Stimulated activated CD8-positive, alpha-beta memory T cell treated with anti-CD3 and anti-CD28 coated beads, Interleukin-15, amount 100 ng/mL, for 24 hours (primary cell): ENCODE measurements around the gene PTBP1.
"Not testable (repeated sequence)": the region's sequence is repeated elsewhere in the genome, so short reads cannot be mapped to it uniquely, and the experiment has no call there.

Source experiments
- DNase-seq: peaks from one replicate; pipeline ENCODE4 v3.0.0-alpha.2; 2020; ENCODE audit warnings: low read depth

The PTBP1 gene

DNA sequence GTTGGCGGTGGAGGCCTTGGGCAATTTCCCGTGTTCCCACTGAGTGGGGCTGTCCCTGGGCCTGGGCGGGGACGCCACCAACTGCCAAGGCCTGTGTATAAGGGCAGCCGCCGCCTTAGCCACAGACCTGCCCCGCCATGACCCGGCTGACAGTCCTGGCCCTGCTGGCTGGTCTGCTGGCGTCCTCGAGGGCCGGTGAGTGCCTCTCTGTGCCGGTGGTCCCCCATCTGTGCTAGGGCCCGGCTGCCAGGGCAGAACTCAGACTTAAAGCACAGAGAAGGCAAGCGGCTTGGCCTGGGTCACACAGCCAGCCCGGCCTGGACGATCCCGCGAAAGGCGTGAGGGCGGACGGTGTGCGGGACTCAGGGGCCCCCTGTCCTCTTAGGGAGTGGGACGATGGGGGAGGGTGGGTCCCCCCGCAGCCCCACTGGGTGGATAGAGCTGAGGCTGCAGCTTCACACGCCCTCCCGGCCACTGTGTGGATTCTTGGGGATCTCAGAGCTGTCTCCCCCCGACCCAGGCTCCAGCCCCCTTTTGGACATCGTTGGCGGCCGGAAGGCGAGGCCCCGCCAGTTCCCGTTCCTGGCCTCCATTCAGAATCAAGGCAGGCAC lies 30.6 kb downstream of the PTBP1 start, which contains the start of gene AZU1:
TSS of gene AZU1 (plus strand) at position 128 of the 612 bp plus-strand sequence. CDS start at position 138, 10 bp downstream.
- no peak for DNase-seq

DNA sequence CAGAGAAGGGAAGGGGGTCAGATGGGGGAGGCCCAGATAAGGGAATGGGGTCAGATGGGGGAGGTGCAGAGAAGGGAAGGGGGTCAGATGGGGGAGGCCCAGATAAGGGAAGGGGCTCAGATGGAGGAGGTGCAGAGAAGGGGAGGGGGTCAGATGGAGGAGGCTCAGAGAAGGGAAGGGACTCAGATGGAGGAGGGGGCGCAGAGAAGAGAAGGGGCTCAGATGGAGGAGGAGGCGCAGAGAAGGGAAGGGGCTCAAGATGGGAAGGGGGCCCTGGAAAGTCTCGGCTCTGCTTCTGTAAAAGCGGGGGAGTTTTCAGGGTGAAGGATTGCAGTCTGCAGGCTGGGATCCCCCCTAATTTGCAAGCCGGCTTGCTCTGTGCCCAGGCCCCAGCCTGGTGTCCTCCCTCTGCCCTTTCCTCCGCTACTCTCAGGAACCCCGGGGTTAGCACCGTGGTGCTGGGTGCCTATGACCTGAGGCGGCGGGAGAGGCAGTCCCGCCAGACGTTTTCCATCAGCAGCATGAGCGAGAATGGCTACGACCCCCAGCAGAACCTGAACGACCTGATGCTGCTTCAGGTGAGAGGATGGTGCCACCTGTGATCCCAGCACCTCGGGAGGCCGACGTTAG lies 32.0 kb downstream of the PTBP1 start:
- DNase-seq: no peak

DNA sequence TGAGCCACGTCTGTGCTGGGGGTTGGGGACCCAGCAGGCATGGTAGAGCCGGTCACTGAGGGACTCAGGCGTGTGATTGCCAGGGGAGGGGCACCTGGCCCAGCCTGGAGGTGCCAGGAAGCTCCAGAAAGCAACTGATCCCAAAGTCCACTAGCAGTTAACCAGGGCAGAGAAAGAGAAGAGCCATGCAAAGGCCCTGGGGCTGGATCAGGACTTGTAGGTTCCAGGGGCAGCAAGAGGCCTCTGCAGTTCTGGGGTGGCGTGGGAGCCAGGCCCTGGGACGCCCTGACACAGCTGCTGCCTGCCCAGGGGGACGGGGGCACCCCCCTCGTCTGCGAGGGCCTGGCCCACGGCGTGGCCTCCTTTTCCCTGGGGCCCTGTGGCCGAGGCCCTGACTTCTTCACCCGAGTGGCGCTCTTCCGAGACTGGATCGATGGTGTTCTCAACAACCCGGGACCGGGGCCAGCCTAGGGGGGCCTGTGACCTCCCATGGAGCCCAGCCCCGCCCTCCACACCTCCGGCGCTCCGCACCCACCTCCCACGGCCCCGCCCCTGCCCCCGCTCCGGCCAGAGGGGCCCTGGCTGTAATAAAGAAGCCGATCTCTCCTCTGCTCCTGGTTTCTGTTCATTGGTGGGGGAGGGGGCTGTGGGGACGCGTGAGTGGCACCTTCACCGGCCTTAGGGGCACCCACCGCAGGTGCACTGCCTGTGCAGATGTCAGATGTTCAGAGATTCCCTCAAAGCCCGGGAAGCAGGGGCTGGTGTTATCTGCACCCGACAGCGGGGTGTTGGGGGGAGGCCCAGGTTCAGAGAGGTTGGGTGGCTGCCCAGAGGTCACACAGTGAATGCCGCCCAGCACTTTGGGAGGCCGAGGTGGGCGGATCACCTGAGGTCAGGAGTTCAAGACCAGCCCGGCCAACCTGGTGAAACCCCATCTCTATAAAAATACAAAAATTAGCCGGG lies 34.4 kb downstream of the PTBP1 start:
- DNase-seq: no peak

- no peak for DNase-seq
Measured at GRCh38 chr19:834216-834615, 37.0 kb downstream of the PTBP1 start.

- no peak for DNase-seq
Measured at GRCh38 chr19:835210-835810, 38.1 kb downstream of the PTBP1 start.

- no peak for DNase-seq
Measured at GRCh38 chr19:840519-841206, 43.4 kb downstream of the PTBP1 start, which contains the start of gene PRTN3. PRTN3 (plus strand) TSS chr19:840999; CDS start chr19:841009, 10 bp downstream.

DNA sequence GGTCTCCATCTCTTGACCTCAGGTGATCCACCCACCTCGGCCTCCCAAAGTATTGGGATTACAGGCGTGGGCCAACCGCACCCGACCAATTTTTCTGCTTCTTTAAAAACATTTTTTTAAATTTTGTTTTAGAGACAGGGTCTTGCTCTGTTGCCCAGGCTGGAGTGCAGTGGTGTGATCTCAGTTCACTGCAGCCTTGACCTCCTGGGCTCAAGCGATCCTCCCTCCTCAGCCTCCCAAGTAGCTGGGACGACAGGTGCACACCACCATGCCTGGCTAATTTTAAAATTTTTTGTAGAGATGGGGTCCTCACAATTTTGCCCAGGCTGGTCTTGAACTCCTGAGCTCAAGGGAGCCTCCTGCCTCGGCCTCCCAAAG lies 45.5 kb downstream of the PTBP1 start:
- DNase-seq: not testable (repeated sequence)

GRCh38 chr19:843180-843835 lies 46.1 kb downstream of the PTBP1 start:
- DNase-seq: no peak

- DNase-seq: no peak
Measured at GRCh38 chr19:843836-844545, 46.7 kb downstream of the PTBP1 start.

DNA sequence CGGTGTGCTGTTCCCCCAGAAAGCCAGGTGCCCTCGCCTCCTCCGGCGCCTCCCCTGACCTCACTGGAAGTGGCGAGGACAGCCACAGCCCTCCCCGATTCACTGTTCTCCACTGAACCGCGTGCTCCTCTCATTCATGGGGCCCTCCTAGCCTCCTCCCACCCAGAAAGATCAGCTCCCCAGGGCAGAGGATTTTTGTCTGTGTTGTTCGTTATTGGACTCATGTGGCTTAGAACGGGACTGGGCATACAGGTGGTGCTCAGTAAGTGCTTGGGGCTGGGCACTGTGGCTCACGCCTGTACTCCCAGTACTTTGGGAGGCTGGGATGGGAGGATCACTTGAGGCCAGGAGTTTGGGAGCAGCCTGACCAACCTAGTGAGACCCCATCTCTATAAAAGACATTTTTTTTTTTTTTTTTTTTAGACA lies 47.3 kb downstream of the PTBP1 start:
- no peak for DNase-seq

DNA sequence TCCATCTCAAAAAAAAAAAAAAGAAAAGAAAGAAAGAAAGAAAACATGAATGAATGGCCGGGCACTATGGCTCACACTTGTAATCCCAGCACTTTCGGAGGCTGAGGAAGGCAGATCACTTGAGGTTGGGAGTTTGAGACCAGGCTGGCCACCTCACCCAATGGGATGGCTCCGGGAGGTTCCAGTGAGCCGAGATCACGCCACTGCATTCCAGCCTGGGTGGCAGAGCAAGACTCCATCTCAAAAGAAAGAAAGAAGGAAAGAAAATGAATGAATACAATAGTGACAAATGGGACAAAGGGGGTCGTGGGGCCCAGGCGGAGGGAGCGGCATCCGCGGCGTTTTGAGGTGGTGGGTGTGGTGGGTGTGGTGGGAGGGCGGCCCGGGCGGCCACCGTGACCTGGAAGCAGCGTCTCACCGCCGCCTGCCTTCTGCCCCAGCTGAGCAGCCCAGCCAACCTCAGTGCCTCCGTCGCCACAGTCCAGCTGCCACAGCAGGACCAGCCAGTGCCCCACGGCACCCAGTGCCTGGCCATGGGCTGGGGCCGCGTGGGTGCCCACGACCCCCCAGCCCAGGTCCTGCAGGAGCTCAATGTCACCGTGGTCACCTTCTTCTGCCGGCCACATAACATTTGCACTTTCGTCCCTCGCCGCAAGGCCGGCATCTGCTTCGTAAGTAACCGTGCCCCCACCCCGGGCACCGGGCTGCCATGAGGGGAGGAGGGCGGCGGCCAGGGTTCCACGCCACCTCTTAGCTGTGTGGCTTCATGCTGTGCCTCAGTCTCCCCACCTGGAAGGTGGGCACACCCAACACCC lies 48.7 kb downstream of the PTBP1 start:
- no peak for DNase-seq

DNA sequence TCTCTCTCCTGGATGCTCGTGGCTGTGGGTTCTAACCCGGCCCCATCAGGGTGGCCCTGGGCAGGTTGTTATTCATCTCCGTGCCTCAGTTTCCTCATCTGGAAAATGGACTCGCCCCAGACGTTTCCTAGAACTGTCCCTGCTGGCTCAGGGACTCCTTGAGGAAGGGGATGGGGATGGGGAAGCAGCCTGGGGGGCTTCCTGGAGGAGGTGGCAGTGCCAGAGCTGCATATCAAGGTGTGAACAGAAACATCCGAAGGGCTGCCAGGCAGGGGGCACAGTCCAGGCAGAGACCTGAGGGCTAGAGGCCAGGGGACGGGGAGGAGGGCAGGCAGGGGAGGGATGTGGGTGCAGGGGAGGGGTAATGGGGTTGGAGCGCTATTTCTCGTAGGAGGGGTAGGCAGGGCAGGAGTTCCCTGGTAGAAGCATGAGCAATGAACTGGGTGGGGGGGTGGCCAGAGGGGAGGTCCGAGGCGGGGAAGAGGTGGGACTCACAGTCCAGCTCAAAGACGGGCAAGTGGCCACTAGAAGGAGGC lies 51.2 kb downstream of the PTBP1 start:
- no peak for DNase-seq

DNA sequence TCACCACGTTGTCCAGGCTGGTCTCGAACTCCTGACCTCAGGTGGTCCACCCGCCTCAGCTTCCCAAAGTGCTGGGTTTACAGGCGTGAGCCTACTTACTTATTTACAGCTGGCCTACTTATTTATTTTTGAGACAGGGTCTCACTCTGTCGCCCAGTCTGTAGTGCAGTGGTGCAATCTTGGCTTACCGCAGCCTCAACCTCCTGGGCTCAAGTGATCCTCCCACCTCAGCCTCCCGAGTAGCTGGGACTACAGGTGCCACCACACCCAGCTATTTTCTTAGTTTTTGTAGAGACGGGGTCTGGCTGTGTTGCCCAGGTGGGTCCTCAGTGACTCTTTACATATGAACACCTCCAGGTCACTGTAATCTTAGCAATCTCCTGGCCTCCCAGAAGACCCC lies 51.9 kb downstream of the PTBP1 start:
- not testable (repeated sequence) for DNase-seq

DNA sequence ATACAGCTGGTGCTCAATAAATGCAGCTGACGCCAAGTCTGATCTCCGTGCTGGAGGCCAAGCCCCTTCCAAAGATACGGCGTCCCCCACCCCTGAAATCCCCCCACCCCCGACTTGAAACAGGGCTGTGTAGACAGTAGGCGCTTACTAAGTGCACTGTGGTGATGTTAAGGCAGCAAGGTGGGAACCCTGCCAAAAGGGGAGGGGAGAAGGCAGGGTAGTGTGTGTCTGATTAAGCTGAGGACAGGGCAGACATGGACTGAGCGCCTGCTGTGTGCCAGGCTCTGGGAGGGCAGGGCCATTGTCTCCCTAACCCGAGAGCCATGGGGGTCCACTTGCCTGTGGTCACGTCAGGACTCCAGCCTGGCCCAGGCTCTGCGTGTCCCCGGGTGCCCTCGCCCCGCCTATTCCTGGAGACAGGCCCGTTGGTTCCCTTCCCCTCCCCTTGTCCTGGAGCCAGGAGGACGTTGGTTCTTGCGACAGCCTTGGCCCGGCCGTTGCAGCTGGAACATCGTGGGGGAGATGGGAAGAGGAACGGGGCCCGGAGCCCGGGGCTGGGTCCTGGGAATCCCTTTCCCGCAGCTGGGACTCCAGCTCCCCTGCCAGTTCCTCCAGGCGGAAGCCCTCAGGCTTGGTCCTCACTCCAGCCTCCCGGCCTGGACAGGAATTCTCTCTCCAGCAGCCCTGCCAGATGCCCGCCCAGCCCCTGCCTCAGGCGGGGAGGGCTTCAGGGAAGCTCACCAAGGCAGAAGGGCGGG lies 53.1 kb downstream of the PTBP1 start:
- DNase-seq: no peak

DNA sequence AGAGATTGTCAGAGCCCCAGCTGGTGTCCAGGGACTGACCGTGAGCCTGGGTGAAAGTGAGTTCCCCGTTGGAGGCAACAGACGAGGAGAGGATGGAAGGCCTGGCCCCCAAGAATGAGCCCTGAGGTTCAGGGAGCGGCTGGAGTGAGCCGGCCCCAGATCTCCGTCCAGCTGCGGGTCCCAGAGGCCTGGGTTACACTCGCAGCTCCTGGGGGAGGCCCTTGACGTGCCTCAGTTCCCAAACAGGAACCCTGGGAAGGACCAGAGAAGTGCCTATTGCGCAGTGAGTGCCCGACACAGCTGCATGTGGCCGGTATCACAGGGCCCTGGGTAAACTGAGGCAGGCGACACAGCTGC lies 53.7 kb downstream of the PTBP1 start:
- DNase-seq: no peak

GRCh38 chr19:852136-853013 lies 55.1 kb downstream of the PTBP1 start, which contains the start of gene ELANE:
ELANE (plus strand) TSS chr19:852303; CDS start chr19:852329, 26 bp downstream.
- DNase-seq: no peak

DNA sequence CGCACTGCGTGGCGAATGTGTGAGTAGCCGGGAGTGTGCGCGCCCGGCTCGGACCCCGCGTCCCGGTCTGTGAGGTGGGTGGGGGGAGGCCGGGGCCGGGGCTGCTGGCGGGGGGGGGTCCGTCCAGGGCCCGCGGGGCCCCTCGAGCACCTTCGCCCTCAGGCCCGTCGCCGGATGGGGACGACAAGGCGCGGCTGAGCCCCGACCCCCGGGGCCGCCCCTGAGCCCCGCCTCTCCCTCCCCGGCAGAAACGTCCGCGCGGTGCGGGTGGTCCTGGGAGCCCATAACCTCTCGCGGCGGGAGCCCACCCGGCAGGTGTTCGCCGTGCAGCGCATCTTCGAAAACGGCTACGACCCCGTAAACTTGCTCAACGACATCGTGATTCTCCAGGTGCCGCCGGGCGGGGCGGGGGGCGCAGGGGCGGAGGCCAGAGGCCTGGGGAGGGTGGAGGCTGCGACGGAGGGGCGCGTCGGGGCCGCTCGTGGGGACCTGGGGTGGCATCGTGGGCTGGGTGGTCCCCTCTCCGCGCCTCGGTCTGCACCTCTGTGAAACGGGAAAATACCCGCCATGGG lies 55.8 kb downstream of the PTBP1 start:
- DNase-seq: no peak
